Activated T-cell treated with anti-CD3 and anti-CD28 coated beads for 48 hours (primary cell): ENCODE data around the gene ETV5.

Source experiments
- DNase-seq: peaks from one replicate; pipeline ENCODE4 v3.0.0-alpha.2; 2020; ENCODE audit warnings: low read depth

ETV5 gene

DNA sequence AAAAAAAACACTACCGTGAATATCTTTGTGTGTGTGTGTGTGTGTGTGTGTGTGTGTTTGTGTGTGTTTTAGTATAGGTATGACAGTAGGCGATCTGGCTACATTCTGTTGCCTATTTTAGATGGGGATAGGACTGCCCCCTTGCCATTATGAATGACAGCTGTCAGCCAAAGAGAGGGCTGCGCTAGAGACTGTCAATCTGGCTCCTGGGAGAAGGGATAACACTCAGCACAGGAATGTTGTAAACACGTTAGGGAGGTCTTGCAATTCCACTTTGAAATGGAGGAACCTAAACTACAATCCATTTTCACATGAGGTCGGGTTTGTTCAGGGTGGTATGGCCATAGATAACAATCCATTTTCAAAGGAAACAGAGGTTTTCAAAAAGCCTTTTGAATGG, 14.1 kb upstream of the ETV5 start:
- DNase-seq = no peak

DNA sequence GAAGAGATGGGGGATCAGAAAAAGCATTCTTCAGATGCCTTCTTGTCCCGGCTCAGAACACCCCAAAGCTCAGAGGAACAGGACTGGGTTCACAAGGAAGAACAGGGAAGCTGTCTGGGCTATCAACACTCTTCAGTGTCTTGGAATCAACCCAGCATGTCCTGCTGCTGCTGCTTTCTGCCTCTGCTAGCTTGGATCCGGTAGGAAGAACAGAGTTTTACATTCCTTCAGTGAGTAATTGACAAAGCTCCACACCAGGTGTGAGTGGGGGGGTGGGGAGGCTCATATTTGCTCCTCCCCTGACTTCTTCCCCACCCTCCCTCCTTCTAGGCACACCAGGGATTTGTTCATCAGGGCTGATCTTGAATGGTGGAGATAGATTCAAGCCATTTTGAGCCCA, 13.1 kb upstream of the ETV5 start:
- DNase-seq = no peak

DNA sequence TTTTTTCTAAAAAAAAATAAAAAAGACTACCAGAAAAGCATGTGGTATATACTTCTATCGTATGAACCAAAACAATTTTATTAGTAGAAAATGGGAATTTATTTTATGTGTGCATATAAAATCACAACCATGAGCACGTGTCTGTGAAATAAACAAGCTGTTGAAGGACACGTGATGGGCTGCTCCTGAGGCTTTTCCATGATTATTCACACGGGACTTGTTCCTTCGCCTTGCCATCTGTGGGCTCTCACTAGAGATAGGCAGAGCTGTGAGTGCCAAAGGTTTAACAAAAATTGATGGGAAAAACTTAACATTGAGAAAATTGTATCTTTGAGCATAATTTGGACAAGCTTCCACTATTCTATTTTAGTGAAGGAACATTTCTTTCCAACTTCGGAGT, 12.4 kb upstream of the ETV5 start:
- DNase-seq = no peak

DNA sequence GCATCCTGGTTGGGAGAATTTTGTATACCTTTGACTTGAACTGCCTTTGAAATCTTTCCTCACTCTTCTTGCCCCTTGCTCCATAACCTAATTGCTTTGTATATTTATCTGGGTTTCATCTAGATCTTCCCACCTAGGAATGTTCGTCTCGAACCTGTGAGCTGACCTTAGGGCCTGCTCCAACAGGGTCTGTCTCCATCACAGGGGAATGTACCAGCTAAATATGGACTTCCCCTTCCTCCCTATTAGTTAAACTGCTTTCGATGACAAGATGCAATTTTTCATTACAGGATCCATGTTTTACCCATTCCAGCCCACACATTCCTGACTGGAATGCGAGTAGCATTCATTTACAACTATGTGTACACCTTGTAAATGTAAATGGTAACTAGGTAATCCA, 10.6 kb upstream of the ETV5 start:
- no peak for DNase-seq

DNA sequence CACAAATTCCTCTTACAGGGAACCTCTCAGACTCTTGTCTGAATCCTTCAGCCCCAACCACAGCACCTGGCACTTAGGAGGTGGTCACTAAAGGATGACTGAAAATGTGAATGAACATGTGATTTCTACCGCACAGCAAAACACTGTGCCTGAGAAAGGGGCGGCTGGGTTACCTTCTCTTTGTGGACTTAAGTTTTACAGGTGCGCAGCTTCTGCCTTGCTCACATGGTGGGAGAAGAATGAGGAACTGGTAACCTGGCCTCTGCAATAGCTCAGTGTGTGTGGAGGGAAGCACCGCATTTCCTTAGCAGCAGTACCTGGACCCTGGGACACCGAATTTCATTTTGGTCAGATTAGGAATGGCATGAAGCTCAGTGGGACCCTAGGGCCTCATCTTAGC, 9.8 kb upstream of the ETV5 start:
- DNase-seq = no peak

DNA sequence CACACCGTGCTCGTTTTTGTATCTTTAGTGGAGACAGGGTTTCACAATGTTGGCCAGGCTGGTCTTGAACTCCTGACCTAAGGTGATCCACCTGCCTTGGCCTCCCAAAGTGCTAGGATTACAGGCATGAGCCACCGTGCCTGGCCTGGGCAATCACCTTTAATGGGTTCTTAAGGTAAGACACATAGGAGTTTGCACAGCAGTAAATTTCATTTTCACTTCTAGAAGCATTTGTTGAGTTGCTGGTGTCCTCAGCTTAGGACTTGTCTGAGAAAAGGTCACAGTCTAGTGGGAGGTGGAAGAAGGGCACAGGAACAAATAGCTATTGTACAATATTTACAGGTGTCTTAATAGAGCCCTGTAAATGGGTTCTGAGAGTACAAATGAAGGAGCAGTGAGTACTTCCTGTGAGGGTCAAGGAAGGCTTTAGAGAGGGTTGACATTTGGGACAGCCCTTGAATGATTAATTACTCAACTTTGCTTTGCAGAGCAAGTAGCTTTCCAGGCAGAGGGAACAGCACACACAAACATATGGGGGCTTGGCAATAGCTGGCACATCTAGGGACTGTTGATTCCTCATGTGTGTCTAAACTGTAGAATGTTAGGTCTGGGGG, 8.7 kb upstream of the ETV5 start:
- DNase-seq = no peak

DNA sequence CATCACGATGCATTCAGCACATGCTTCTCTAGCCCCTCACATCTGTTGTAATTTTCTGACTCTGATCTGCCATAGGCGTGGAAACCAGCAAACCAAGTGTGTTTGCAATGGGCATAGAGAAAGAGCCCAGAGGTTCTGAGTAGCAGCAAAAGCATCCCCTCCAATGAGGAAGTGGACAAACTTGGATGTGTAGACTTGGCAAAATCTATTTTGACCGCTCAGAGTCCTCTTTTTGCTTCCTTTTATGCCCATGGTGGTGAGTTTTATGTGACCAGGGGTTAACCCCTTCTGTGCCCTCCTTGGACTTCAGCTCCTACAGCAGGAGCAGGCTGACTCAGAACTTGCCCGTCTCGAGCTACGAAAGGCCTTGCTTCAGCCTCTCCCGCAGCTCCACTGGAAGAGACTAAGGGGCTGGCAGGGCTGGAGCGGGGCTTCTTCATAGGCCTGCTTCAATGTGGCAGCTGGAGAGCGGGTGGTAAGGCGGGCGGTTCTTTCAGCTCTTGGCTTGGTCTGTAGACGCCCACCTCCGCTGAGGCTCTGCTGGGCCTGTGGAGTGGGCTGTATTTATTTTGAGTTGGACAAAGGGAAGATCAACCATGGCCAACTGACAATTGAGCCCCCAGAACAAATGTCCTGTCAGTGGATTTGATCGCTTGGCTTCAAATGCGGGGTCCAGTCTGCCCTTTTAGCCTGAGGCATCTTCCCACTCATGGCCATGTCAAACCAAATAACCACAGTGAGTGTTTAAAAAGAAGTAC, 6.5 kb upstream of the ETV5 start:
- no peak for DNase-seq

DNA sequence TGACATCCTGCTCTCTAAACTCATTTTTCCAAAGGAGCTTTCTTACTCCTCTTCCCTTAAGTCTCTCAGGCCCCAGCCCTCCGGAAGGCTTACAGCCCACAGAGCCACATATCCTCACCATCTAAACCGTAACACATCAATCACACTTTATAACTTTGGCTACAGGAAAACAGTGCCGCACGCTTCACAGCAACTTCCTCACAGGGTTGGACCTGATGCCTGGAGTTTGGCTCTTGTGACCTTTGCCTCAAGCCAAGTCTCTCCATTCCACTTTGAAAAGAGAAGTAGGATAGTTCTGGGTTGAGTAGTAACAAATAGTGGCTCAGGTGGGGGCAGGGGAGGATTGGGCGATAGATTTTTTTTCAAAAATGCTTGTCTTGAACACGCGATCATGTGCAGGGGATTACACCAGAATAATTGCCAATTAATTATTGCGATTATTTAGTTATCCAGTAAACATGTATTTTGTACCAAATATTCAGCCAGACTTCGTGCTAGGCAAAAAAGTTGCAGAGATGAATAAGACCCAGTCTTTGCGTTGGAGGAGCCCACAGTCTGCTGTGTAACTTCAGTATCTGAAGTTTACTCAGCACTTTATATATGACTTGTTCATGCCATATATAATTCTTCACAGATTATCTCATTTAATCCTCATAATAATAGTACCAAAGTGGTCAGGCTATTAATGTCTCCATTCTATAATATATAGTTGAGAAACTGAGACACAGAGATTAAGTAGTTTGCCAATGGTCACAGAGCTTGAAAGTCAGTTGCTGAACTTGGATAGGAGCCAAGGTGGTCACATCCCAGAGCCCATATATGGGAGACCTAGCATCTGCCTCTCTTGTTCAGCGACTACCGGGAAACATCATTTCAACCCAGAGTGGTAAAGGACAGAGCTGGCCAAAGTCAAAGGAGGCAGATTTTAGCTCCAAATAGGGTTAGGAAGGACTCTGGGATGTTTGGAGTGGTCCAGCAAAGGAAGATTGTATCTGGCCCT, 2.4 kb upstream of the ETV5 start:
- no peak for DNase-seq

DNA sequence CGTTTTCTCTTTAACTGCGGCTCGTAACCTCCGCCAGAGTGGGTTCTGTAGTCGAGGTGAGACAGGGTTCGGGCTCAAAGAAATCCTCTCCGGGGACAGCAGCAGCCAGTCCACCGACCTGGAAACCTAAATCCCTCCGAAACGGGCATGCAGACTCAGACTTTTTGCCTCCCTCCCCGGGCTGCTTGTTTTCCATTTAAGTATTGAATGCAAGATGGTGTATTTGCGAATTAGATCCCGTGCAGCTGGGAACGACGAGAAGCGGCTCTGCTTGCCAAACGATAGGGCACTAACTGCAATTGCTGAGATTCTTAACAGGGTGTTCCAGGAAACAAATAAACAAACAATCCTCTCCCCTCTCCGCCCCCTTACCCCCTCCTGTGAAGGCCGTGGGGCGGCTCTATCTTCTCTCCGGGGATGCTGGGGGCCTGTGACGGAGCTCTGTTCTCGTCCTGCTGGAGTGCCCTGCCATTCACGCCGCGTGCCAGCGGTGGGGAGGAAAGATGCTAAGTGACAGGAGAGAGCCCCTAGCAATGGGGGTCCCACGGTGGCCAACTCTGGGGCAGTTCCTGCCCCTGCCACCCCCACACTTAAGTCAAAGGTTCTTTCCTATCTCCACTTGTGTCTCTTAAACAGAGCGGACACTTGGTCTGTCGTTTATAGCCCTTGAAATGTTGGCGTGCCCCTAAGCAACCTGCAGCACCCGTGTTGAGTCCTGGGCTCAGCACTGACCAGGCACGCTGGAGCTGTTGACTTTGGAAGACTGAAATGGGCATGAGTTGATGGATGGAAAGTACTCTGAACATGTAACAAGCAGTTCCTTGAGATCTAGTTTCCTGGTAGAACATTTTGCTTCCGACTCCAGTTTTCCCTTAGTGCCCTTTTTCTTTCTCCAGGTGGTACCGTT, 1.3 kb upstream of the ETV5 start:
- no peak for DNase-seq

DNA sequence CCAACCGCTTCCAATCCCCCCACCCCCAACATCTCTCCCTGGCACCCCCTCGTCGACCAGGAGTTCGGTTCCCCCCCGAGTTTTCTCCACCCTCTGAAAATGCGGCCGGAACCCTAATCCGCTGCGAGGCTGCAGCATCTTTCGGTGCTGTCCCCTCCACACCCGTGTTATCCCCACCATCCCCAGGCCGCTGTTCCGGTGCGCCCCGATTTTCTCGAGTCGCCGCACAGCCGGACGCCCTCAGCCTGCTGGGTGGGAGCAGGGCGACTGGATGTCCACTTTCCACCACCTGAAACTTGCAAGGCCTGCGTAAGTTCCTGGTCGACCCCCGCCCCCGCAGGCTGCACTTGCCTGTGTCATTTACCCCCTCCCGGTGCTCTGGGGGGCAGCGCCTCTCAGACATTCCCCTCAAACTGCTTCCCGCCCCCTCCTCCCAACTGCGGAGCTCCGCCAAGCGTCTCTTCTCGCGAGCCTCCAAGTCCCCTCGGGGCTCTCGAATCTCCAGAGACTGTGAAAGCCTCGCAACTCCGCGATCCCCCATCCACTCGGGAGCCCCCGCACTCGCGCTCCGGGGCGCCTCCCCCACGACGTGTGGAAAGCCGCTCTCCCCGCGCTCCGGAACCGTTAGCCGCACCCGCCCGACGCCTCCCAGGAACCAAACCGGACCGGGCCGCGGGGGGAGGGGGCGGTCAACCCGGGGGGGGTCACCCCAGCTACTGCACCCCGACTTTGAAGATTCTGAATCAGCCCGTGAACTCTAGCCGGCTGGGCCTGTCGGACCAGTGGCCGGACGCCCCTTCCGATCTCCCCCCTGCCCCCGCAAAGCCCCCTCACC, 566 bp downstream of the ETV5 start:
- no peak for DNase-seq

DNA sequence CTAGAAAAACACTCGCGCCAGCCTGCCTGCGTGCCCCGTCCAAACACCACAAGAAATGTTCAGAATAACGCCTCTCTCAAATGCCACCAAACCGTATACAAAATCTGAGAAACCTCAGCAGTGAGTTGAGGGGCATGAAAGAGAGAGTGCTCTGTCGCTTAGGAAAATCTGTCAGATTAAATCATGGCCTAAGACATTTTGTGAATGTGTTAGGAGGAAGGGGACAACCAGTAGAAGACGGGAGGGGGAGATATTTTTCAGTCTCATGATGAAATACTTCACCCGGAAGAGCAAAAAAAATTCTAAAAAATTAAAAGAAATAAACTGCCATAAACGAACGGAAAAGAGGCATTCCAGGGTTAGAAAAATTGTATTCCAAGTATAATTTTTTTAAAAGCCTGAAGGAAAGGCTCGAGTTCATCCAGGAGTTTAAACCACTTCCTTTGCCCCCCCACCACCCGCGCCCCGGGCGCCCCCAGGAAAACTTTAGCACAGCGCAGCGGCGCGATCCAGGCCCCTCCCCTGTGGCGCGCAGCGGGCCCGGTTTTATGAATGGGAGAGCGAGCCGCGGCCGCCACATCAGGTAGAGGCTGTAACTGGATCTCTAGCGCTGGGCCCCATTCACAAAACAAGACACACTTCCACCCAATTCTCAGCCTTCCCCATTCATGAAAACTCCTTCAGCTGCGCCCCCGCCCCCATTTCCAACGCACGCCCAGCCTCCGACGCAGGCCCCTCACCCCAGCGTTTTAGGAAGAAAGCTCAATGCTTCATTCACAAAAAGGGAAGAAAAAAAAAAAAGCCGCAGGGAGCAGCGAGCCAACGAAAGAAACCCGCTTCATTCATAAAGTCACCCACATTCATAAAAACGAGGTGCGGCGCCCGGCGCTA, 1.4 kb downstream of the ETV5 start:
- no peak for DNase-seq

DNA sequence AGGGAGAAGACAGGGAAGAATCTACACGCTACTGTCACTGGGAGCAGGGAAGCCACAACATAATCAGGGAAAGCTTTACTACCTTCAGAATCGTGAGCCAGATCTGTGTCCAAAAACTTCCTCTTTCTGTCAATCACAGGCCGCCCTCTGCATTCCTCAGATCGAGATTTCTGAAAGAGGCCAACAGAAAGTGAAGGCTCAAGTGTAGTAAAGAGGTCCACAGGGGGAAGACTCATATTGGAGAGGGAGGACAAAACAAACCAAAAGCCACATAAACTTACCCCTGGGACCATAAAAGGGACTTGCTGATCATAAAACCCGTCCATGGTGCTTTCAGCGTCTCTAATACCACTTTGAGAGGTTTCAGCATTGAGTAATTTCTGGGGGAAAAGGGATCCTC, 3.3 kb downstream of the ETV5 start:
- no peak for DNase-seq

DNA sequence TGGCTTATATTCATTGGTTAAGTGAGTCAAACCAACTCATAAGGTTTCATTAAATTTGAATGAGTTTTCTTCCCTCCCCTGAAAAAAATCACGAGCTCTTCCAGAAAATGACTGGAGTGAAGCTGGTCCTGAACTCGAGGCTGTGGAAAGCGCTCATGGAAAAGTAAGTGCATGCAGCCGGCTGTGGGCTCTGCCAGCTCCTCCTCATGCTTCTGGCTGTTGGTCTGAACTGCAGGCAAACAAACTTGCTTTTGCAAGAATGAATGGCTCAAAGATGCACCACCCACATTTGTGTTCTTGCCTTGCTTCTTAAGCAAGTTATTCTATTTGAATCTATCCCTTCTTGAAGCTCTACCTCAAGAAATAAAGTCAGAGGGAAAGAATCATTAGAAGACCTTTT, 6.2 kb downstream of the ETV5 start:
- no peak for DNase-seq

DNA sequence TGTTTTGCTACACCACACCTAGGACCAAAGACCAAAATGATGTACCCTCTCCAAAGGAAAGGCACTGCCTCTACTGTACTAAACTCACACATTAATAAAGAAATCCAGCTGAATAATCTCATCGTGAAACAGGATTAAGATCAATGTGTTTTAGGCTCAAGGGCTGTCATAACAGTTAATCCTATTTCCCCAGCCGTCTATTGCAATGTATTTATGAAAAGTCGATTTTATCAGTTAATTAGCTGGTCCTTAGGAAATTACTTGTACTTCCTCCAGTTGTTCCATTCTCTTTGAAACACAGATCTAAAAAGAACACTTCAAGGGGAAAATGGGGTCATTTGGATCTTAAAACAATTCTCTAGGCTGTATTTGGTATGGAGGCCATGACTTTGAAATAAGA, 8.5 kb downstream of the ETV5 start:
- no peak for DNase-seq

DNA sequence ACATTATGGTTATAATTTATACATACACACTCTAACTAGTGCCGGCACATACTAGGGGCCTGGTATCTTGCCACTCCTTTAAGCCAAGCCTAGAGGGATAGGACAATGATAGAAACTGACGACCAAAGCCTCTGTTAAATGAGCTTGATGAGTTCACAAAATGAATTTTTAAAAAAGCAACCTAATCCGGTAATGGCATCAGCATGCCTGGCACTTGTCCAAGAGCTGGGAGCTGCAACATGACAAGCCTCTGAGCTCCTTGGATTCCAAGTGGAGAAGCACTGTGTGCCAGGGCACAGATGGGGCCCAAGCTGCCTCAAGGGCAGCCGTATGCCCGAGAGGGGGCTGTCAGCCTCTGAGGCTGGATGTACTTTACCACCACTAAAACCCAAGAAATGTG, 9.7 kb downstream of the ETV5 start:
- no peak for DNase-seq

DNA sequence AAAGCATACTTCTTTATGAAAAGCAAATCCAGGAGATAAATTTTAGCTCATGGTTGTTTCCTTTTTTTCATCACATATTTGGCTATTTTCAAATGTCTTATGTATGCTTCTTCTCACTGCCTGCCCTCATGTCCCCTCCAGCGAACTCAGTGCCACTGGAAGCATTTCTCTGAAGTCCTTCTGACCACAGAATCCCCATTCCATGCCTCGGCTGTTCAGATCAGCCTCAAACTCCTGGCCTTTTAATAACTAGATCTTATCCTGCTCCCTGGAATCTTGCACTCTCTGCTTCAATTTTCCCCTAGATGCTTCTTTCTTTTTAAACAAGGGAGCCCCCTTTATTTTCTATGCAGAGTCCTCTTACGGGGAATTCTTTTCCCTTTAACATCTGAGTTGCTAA, 10.1 kb downstream of the ETV5 start:
- DNase-seq = no peak

DNA sequence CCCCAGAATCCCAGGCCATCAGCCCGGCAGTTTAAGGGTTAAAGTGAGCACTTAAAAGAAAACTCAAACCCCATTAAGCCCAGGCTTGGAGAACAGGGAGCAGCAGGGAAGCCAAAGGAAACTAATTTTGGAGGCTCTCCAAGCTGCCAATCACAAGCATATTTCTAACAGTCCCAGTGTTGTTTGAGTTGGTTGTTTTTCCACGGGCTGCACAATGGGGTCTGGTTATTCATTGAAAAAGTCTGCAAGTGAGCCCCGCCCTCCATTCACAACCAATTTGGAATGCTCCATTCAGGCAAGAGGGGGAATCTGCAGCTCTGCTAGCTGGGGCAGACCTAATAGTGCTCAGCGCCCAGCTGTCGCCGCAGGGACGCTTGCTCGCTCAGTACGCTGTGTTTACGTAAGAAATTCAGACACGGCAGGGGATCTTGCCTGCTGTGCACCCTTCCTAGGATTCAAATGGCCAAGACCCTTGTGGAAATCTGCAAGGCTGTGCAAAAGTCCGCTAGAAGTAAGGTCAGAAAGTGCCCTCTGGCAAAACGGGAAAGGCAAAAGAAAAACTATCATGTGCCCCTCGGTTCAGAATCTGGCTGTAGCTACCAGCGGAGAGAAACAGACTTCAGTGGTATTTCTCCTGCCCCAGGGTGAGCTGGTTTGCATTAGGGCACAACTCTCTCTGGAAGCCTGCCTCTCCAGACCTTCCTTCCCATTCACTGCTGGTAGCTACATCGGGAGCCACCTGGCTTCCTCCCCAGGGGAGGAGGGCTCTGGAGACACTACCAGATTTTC, 11.0 kb downstream of the ETV5 start:
- DNase-seq = no peak

DNA sequence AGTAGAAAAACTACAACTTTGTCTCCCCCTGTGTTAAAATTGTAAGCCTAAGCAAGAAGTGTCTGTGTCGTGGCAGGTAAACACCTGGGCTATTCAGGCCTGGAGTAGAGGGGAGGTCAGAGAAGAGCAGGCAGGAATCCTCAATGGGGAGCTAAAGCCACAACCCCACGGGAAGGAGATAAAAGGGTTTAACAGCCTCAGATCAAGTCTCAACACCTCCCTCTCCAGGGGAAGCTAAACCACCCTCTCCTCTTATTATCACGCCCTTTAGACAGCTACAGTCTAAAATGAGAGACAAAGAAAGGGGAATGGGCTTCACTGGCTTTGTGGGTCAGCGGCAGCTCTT, 11.6 kb downstream of the ETV5 start:
- no peak for DNase-seq

DNA sequence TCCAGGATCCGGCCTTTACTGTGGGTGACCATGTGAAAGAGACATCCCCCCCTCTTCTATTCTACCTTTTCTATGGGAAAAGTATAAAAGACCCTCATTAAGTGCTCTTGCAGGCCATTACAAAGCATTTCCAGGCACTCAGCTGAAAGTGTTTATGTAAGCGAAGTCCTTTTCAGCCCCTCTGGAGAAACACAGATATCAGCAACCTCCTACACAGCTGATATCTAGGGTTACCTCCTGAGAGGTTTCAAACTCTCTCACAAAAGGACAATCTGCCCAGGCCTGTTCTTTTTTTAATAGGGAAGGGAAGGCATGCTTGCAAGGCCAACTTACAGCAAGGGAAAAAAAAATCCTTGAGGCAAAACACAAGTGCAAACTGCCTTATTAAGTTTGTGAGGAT, 12.6 kb downstream of the ETV5 start:
- DNase-seq = no peak
